DOHH2 (cell line): ENCODE measurements around the gene PTPN14.

Source experiments
- H3F3A ChIP-seq: fragments of 200-600 bp; sonication (generic), shearing (Covaris generic); 2 replicates; pipeline ENCODE4 v1.6.0; 2016; ENCODE audit warnings: antibody characterized with exemption, mild to moderate bottlenecking; ENCODE audit not compliant: control insufficient read depth, insufficient read depth
- H3K27ac ChIP-seq: fragments of 200-600 bp; sonication (generic); 2 replicates; pipeline ENCODE4 v1.5.1; 2014; ENCODE audit warnings: low read depth, mild to moderate bottlenecking, low read length, moderate library complexity
- H3K27me3 ChIP-seq: fragments of 200-600 bp; sonication (generic); 2 replicates; pipeline ENCODE4 v1.6.1; 2014; ENCODE audit warnings: mild to moderate bottlenecking, low read length, mixed read lengths; ENCODE audit not compliant: control insufficient read depth
- H3K36me3 ChIP-seq: fragments of 200-600 bp; sonication (generic); 2 replicates; pipeline ENCODE4 v1.6.1; 2014; ENCODE audit warnings: mild to moderate bottlenecking, low read length, moderate library complexity, mixed read lengths; ENCODE audit not compliant: control insufficient read depth
- H3K4me1 ChIP-seq: fragments of 200-600 bp; sonication (generic); 2 replicates; pipeline ENCODE4 v1.6.1; 2014; ENCODE audit warnings: mild to moderate bottlenecking, low read length, mixed read lengths; ENCODE audit not compliant: control insufficient read depth
- H3K4me2 ChIP-seq: fragments of 200-600 bp; sonication (generic); 2 replicates; pipeline ENCODE4 v1.6.0; 2014; ENCODE audit warnings: mild to moderate bottlenecking, low read length, moderate library complexity
- H3K4me3 ChIP-seq: fragments of 200-600 bp; sonication (generic); 2 replicates; pipeline ENCODE4 v1.5.1; 2014; ENCODE audit warnings: mild to moderate bottlenecking, low read length, mixed read lengths
- H3K79me2 ChIP-seq: fragments of 200-600 bp; sonication (generic); 2 replicates; pipeline ENCODE4 v1.6.1; 2014; ENCODE audit warnings: mild to moderate bottlenecking, low read length, mixed read lengths; ENCODE audit not compliant: control insufficient read depth
- H3K9me2 ChIP-seq: fragments of 200-600 bp; sonication (generic); replicated peaks from 2 replicates; pipeline ENCODE4 v1.6.1; 2014; ENCODE audit warnings: mild to moderate bottlenecking, low read length, mixed read lengths; ENCODE audit not compliant: control insufficient read depth
- H3K9me3 ChIP-seq: fragments of 200-600 bp; sonication (generic); 2 replicates; pipeline ENCODE4 v1.6.1; 2014; ENCODE audit warnings: antibody characterized with exemption, low read length, mixed read lengths; ENCODE audit not compliant: control insufficient read depth, insufficient read depth
- H4K20me1 ChIP-seq: fragments of 200-600 bp; sonication (generic); 2 replicates; pipeline ENCODE4 v1.6.0; 2014; ENCODE audit warnings: low read depth, mild to moderate bottlenecking, antibody characterized with exemption, low read length, moderate library complexity; ENCODE audit not compliant: control insufficient read depth, insufficient read depth
- CTCF ChIP-seq: fragments of 200-600 bp; sonication (generic); IDR thresholded peaks from one replicate; pipeline ENCODE4 v1.5.1; 2014; ENCODE audit warnings: antibody characterized with exemption, mild to moderate bottlenecking, low read depth, low read length; ENCODE audit not compliant: poor library complexity, severe bottlenecking
- EZH2phosphoT487 ChIP-seq: fragments of 200-600 bp; sonication (generic); IDR thresholded peaks from 2 replicates; pipeline ENCODE4 v1.6.1; 2017; ENCODE audit warnings: borderline replicate concordance, mild to moderate bottlenecking, antibody characterized with exemption, low read length, moderate library complexity, mixed read lengths

The PTPN14 gene

GRCh38 chr1:214451596-214451995 lies 99.8 kb downstream of the PTPN14 start:
- H3K27me3 ChIP-seq, result no peaks in the 10 kb centered on the region
- no peaks in the 10 kb centered on the region for H4K20me1 ChIP-seq
- H3K4me2 ChIP-seq, result no peak overlapping the region
- H3K4me3 ChIP-seq, result no peak overlapping the region
- peaks cover 4% of the 10 kb centered on the region for H3K4me1 ChIP-seq
- H3K79me2 ChIP-seq, result no peaks in the 10 kb centered on the region
- H3K27ac ChIP-seq, result no peak overlapping the region
- H3K9me2 ChIP-seq, result no peaks in the 10 kb centered on the region
- no peaks in the 10 kb centered on the region for H3K9me3 ChIP-seq
- no peak for TF ChIP-seq CTCF
- TF ChIP-seq EZH2phosphoT487, result no peak
- no peaks in the 10 kb centered on the region for H3F3A ChIP-seq
- no peaks in the 10 kb centered on the region for H3K36me3 ChIP-seq

- Histone ChIP-seq H3F3A (no peaks in the 10 kb centered on the region), H3K4me1 (peaks cover 7% of the 10 kb centered on the region)
- TF ChIP-seq EZH2phosphoT487, result no peak
- TF ChIP-seq CTCF, result no peak
Observed at GRCh38 chr1:214449371-214449770, 102.0 kb downstream of the PTPN14 start.

GRCh38 chr1:214448536-214448935 lies 102.9 kb downstream of the PTPN14 start:
- Histone ChIP-seq H3K4me3 (no peak overlapping the region), H3F3A (no peaks in the 10 kb centered on the region), H3K9me2 (no peaks in the 10 kb centered on the region), H3K27ac (no peak overlapping the region), H3K36me3 (no peaks in the 10 kb centered on the region), H3K4me2 (no peak overlapping the region), H3K4me1 (peaks cover 7% of the 10 kb centered on the region), H3K27me3 (no peaks in the 10 kb centered on the region), H3K9me3 (no peaks in the 10 kb centered on the region), H4K20me1 (no peaks in the 10 kb centered on the region), H3K79me2 (no peaks in the 10 kb centered on the region)
- TF ChIP-seq EZH2phosphoT487, result no peak
- no peak for TF ChIP-seq CTCF

More at GRCh38 chr1:214449371-214449770, 102.0 kb downstream of the PTPN14 start:
- Histone ChIP-seq H3K4me3 (no peak overlapping the region), H3K36me3 (no peaks in the 10 kb centered on the region), H4K20me1 (no peaks in the 10 kb centered on the region), H3K27ac (no peak overlapping the region), H3K9me3 (no peaks in the 10 kb centered on the region), H3K4me2 (no peak overlapping the region), H3K79me2 (no peaks in the 10 kb centered on the region), H3K9me2 (no peaks in the 10 kb centered on the region), H3K27me3 (no peaks in the 10 kb centered on the region)

GRCh38 chr1:214447557-214447871 lies 103.9 kb downstream of the PTPN14 start:
- Histone ChIP-seq H3K4me1 (peaks cover 7% of the 10 kb centered on the region), H3K27ac (no peak overlapping the region), H4K20me1 (no peaks in the 10 kb centered on the region), H3K27me3 (no peaks in the 10 kb centered on the region), H3K9me2 (no peaks in the 10 kb centered on the region), H3F3A (no peaks in the 10 kb centered on the region), H3K36me3 (no peaks in the 10 kb centered on the region), H3K4me3 (no peak overlapping the region), H3K4me2 (no peak overlapping the region), H3K79me2 (no peaks in the 10 kb centered on the region), H3K9me3 (no peaks in the 10 kb centered on the region)
- TF ChIP-seq CTCF (no peak), EZH2phosphoT487 (no peak)
